Stimulated activated CD4-positive, alpha-beta T cell treated with anti-CD3 and anti-CD28 coated beads, Interleukin-1b, Interleukin-23, amount 100 ng/mL, for 48 hours (primary cell): ENCODE results near the gene POLD3.

Source experiments
- DNase-seq: peaks from one replicate; pipeline ENCODE4 v3.0.0-alpha.2; 2020

POLD3 gene

DNA sequence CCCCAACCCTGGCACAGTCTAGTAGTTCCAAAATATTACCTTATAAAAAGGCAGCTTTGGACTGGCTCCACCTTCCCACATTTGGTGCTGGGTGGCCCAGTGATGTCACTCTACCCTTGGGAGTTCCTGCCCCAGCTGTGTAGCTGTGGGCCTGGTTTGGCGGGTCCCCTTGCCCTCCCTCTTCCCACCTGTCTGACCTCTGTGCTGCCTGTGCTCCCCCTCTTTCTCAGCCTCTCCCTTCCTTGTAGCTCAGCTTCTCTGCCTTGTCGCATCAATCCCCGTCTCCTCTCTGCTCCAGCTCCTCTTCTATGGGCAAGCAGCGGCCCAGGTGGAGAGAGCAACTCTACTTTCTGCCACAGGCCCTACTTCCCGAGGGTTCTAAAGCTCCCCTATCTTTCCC is 84.2 kb downstream of the POLD3 start:
- no peak for DNase-seq

DNA sequence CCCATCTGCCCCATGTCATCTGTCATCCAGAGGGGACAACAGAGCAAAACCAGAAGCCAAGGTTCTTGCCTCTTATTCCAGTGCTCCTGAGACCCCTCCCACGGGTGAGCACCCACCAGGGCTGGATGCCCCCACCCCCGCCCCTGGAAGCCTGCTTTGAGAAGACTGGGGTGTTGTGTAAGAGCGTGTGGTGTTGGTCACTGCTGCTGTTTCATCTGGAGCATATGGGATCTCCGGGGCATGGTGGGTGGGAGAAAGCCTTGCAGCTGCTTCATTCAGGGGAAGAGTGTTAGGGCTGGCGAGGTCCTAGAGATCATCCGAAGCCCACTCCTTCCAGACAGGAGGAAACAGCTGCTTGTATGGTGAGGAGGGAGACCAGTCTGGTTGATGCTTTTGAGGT is 84.7 kb downstream of the POLD3 start:
- no peak for DNase-seq

DNA sequence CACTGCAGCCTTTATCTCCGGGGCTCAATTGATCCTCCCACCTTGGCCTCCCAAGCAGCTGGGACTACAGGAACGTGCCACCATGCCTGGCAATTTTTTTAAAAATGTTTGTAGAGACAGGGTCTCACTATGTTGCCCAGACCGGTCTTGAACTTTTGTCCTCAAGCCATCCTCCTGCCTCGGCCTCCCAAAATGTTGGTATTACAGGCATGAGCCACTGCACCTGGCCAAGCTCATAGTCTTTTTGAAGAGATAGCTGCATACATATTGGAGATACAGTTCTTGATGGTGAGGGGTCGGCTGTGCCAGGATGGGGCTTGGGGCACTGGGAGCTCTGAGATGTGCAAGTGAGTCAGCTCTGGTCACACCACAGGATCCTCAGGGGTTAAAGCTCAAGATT is 85.7 kb downstream of the POLD3 start:
- no peak for DNase-seq

DNA sequence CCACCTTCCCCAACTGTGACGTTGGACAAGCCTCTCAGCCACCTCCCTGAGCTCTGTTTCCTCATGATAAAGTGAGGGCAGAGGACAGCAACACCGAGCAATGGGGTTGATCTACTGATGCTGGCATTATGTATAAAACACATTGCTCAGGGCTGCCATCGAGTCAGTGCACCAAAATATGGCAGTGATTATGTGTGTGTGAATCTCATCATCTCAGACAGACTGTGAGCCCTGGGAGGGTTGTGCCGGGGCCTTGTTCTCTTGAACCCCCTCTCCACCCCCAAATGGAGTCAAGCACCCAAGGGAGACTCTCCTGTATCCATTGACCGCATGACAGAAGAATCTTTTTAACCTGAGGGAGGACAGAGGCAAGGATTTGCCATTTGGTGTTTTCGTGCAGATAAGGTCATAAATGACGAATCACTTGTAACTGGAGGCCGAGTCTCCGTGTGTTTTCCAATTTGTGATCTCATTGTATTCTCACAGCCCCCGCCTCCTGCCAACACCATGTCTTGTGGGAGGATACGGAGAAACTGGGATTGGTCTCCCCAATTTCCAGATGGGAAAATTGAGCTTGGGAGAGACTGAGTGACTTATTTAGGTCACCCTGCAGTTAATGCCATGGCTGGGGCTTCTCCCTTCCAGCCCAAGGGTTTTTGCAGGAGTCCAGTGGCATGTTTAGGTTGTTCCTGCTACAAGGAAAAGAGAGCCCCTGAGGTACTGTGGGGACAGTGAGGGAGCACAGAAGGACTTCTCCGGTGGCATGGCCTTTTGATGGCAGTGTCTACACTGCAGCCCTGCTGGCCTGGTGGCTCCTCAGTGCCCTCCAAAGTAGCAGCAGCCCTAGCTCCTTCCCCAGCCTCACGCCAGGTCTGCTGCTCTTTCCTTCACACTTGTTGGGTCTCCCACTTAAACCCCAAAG is 86.5 kb downstream of the POLD3 start:
- no peak for DNase-seq

DNA sequence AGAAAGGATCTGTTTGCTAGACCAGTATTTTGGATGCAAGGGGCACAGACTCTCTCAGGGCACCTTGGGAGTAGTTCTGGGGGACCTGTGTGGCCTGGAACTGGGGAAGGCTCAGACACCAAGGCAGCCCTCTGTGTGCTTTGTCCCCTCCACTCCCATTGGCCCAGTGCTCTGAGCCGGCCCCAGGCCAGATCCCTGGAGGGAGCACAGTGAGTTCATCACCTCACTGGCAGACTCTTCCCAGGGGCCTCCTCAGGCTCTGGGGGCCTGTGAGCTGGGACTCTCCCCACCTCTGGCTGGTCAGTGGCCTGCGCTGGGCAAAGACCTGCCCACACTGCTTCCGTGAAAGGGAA is 87.1 kb downstream of the POLD3 start:
- DNase-seq, result no peak

DNA sequence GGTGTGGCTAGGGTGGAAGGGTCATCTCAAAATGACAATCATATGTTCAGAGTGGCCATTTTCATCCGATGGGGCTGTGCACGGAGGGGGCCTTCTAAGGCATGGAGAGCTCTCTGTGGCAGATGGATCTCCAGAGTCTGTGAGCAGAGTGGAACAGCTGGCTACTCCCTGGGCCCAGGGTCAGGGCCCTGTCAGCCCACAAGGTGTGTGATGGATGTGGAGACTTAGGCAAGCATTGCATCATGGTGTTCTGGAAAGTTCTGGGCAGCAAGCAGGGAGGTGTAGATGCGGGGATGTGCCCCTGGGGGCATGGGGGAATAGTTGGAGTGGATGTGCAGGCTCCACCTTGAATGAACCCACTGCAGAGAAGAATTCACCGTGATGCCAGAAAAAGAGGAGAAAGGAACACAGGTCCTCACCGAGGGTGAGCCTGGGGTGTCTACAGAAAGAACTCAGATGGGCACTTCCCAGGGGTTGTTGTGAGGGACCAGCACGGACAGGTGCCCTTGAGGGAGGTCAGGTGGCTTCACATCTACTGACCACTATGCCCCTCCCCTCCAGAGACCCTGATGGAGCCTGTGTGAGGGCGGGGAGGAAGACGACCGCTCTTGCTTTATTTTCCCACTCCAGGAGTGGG is 87.8 kb downstream of the POLD3 start:
- no peak for DNase-seq

DNA sequence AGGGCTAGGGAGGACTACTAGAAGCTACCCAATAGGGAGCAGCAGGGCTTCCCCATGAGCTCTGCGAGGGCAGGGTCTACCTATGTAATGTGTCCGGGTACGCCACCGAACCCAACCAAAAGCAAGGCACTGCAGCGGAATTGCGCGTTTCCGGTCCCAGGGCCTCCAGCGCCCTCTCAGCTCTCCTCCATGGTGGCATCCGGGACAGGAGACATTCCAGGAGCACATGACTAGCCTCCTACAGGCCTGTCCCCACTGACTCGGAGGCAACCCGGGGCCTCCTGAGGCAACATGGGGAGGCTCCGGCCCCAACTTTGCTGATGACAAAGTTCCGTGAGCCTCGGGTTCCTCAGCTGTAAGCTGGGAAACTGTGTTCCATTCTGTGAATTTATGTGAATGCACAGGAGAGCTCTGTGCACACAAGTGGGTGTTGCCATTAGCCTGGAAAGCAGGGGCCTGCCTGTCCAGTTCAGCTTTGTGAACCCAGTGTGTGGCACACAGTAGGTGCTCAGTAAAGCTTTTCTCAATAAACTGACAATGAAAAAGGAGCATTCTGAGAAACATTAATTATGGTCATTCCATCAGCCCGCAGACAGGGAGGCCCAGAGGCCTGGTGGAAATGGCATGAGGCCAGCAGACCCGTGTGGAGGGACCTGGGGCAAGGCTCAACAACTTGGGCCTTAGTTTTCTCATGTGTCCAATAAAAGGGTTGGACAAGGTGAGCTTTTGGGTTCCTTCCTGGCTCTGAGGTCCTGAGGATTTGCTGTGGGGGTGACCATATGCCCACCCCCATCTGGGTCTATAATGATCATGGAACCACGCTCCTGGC is 88.5 kb downstream of the POLD3 start:
- DNase-seq, result no peak

DNA sequence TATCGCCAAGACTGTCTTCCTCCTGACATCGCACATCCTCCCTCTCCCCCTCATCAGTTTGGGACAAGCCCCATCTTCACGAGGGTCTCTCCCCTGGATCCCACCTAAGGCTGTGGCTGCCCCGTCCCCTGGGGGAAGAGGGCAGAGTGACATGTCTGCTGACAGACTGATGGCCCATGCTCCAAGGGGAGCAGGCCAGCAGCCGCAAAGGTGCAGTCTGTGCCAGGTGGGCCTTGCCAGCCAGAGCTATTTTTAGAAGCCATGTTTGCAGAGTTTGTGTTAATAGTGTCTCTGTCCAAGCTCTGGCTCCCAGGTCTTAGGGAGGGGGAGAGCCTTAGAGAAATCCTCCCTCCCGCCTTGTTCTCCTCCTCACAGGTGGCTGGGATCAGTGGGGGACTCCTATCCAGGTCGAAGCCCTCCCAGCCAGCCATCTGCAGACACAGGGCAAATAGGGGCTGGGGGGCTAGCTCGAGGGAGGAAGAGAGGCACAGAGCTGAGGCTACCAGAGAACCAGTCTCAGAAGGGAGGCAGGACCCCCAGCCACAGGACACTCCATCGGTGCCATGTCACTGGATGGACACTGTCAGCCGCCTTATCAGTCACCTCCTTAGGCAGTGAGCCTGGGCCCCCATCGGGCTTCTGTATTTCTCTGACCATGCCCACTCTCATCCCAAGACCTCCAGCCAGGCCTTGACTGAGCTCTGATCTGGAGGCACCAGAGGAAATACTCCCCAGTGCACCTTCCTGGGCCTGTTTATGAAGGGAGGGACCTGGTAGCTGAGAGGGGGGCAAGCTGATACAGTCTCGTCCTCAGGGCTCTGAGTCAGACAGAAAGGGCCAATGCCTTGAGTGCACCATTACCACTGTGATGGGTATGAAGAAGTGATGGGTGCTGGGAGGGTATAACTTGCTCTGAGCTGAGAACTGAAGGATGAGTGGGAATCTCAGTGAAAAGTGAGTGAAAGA is 89.6 kb downstream of the POLD3 start:
- no peak for DNase-seq

DNA sequence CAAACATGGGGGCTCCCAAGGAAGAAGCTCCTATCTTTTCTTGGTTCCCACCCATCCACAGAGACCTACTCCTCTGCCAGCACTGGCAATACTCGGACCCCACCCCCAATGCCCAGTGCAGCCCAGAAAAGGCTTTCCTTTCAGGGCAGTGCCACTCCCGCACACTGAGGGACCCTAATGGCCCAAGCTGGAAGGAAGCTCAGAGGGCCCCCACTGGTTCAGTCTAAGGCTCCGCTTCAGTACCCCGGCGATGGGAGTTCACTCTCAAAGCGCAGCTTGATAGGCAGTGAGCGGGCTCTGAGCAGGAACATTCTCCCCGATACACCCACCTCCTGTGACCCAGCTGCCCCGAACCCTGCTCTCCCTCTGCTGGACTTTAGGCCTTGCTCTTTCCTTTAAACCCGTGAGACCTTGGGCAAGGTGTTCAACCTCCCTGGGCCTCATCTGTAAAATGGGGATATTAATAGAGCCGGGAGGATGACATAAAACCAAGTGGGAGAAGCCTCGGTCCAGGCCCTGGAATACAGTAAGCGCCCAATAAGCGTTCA is 90.4 kb downstream of the POLD3 start:
- no peak for DNase-seq

DNA sequence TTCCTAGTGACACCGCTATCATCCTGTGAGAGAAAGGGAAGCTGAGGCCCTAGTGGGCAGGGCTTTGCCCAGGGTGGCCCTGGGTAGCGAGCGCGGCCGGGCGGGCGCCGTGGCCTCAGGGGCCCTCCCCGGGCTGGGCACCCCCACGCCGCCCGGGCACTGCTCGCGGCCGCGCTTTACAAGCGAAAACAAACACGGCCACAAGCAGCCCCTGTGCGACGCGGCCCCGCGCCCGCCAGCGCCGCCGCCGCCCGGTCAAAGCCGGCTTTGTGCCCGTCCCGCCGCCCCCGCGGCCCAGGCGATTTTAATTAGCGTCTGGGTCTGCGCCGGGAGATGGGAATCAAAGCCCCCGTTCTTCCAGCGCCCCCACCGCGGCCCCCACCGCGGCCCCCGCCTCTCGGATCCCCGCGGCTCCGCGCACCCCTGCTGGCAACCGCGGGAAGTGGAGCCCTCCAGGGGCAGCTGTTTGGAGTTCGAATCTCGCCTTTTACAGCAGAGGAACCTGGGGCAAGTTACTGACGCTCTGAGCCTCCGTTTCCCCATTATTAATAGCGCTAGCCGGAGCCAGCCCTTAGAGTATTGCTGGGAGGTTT is 91.0 kb downstream of the POLD3 start:
- DNase-seq, result no peak

DNA sequence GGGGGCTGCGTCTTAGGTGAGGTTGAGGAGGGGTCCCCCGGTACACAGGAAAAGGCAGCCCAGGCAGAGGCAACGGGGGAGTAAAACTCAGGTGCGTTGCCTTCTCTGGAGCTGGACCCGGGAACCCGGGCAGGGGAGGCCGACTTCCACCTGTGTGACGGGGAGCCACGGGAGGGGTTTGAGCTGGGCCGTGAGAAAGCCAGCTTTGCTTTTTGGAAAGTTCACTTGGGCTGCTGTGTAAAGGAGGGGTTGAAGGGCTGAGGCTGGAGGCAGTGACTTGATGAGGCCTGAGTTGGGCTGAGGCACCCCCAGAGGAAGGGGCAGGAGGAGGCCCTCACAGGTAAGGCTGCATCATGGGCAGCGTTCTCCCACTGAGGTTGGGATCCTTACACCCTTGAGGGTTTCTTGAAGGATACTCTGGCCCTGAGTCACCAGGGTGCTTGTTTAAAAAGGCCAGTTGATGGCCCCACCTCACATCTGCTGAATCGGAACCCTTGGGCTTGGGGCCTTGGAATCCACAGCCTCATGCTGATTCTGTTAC is 91.6 kb downstream of the POLD3 start:
- no peak for DNase-seq

DNA sequence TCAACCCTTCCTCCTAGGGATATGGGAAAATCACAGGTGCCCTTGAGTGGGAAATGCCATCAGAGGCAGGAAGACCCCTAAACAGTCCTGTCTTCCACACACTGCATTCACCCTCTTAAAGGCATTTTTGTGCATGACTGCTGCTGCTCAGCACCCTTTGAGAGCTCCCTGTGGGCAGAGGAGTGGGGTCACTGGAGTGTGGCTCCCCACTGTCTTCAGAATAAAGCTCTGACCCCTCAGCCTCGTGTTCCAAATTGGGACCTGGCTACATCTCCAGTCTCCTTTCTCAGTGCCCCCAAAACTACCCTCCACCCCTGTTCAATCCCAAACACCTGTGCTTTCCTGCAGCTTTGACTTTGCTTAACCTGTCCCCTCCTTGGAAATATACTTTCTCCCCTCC is 92.3 kb downstream of the POLD3 start:
- no peak for DNase-seq

DNA sequence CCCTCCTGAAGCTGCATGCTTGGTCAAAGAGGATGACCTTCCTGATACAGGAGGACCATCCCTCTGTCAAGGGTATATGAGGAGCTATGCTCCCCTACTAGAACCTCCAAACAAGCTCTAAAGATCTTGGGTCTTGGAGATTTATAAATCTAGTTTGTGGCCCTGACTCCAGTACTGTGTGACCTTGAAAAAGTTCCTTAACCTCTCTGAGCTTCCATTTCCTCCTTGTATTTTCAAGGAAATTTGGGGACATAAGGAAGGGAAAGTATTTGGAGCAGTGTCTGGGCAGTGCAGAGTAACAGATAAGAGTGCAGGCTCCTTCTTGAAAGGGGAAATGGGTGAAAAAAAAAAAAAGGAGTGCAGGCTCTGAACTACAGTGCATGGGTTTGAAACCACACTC is 93.0 kb downstream of the POLD3 start:
- no peak for DNase-seq

DNA sequence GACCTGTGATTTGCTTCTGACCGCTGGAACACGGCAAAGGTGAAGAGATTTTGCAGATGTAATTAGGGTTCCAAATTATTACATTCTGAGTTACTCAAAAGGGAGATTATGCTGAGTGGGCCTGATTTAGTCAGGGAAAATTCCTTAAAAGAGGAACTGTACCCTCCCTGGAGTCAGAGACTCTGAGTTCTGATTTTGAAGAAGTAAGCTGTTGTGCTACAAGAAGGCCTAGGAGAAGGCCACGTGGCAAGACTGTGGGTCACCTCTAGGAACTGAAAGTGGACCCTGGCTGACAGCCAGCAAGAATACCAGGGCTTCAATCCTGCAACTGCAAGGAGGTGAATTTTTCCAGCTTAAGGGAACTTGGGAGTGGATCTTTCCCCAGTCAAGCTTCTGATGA is 93.5 kb downstream of the POLD3 start:
- DNase-seq, result no peak

DNA sequence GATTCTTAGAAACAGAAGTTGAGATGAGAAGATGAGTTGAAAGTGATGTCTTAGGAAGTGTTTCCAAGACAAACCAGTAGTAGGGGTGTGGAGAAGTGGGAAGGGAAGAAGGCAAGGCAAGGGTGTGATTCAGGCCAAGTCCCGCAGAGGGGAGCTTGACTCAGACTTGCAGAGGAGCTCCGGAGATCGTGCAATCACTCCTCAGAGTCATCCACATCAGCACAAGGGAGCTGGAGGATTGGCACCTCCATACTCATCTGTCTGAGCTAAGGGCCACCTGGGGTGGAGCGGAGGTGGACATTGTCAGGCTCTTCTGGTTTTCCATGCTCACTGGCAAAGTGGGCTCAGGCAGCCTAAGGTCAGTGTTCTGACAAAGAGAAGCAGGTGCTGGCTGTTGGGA is 94.4 kb downstream of the POLD3 start:
- no peak for DNase-seq

DNA sequence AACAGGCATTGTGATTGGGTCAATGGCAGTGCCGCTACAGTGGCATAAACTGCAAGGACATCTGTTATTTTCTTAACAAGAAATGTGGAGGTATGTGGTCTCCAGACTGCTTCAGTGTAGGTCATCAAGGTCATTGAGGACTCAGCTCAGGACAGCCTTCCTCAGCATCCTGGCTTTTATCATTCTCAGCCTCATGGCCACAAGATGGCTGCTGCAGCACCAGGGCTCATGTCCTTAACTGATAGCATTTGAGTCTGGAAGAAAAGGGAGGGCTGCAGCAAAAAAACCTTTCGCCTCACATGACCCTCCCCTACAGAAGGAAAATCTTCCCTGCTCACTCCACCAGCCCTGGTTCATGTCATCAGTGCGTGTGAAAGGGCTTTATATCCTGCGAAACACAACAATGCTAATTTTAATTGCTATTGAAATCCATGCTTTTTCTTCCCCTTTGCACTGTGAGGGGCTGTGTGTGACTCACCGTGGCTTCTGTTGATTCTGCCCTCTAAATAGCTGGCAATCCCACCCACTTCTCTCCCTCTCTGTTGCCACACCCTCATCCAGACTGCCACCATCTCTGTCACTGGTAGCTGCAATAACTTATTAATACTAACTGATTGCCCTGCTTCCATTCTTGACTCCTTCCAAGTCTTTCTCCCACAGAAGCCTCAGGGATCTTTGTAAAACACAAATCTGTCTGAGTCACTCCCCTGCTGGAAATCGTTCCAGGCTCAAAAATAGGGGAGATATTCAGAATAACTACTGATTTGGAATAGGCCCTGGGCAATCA is 95.0 kb downstream of the POLD3 start:
- DNase-seq, result no peak

DNA sequence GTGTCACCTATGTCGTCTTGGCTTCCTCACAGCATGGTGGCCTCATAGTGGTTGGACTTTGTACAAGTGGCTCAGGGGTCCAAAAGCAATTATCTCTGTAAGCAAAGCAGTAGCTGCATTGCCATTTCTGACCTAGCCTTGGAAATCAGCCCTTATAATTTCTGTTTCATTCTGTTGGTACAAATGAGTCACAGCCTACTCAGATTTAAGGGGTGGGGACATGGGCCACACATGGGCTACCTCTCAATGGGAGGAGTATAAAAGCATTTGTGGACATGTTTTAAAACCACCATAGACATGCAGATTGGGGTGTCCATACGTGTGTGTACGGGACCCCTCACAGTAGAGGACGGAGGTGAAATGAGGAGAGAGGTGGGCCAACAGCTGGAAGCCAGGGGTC is 97.3 kb downstream of the POLD3 start:
- no peak for DNase-seq

DNA sequence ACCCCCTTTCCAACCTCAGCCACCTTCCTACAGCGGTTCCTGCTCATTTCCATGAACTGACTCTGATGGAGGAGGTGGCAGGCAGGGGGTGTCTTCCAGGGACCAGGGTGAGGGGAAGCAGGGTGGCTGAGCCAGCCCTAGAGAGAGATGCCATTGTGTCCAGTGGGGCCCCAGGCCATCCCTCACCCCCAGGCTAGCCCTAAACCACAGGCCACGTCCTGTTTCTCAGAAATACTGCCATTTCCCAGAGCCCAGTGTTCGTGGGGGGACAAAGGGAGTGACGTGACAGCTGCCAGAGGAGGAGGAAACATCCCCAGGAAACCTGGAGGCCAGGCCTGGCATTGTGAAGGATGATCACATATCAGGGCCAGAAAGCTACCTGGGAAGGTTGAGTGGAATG is 99.4 kb downstream of the POLD3 start:
- DNase-seq, result no peak
